ENCODE data around the gene TAF4.

The TAF4 gene

GRCh38 chr20:61929971-61930666 lies 135.6 kb downstream of the TAF4 start:
- no peak for DNase-seq

- DNase-seq = no peak
Observed at GRCh38 chr20:61929561-61929960, 136.1 kb downstream of the TAF4 start.

- no peak for DNase-seq
Observed at GRCh38 chr20:61927826-61928541, 137.7 kb downstream of the TAF4 start.

GRCh38 chr20:61927193-61927825 lies 138.4 kb downstream of the TAF4 start:
- no peak for DNase-seq

- DNase-seq = no peak
Observed at GRCh38 chr20:61926796-61927192, 138.9 kb downstream of the TAF4 start.

- DNase-seq = no peak
Observed at GRCh38 chr20:61926253-61926613, 139.4 kb downstream of the TAF4 start.

GRCh38 chr20:61925555-61926252 lies 140.0 kb downstream of the TAF4 start:
- no peak for DNase-seq

- no peak for DNase-seq
Observed at GRCh38 chr20:61924858-61925554, 140.7 kb downstream of the TAF4 start.
